Esophagus muscularis mucosa (tissue), 3 donors: ENCODE data around the gene ADCY9.

ENCODE experiments used
- POLR2A ChIP-seq: fragments of 450-650 bp; IDR thresholded peaks from one replicate; pipeline ENCODE4 v1.6.1; 2017; ENCODE audit warnings: antibody characterized with exemption, moderate library complexity, mild to moderate bottlenecking, low read depth
- POLR2AphosphoS5 ChIP-seq, 2 donors: sonication (generic); formaldehyde crosslinking; IDR thresholded peaks; one replicate each; pipeline ENCODE4 v1.6.1; 2017; ENCODE audit warnings: antibody characterized with exemption in 2 of 2
- TF ChIP-seq, protein P1 (sequence below), 3 experiments: fragments of 200-600 bp in 2 of 3; fragments of 450-650 bp in 1 of 3; sonication (generic) in 2 of 3; IDR thresholded peaks; one replicate each; pipeline ENCODE4 v1.5.1; 2017 to 2019; ENCODE audit warnings: antibody characterized with exemption in 3 of 3, mild to moderate bottlenecking in 2 of 3, moderate library complexity in 1 of 3

DNA sequence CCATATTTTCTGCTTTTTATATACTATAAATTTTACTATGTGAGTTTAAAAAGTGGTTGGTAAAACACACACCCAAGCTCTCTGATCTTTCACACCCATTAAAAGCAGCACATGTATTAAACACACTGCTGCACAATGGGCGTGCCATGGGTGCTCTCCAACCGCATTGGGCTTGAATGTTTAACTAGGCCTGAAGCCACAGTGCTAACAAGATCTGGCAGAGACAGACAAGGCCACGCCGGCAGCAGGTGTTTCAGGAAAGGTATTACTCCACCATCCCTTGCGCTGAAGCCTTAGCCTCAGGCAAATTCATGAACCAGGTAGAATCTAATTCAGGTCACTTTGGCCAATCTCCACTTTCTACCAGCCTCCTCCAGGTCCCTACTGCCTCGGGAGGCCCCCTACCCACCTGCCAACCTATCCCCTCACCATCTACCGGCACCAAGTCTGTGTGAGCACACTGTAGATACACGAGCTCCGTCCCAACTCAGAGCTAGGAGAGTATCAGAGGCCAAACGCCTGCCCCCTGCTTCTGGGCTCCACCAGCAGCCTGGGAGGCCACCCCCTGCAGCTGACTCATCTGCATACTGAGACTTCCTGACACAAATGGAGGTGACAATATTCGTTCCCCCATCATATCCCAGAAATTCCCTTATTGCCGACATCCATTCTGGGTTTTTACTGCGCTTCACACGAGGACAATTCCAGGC lies 95.0 kb downstream of the ADCY9 start:
- no peak for TF ChIP-seq POLR2A
- TF ChIP-seq, protein P1, sequence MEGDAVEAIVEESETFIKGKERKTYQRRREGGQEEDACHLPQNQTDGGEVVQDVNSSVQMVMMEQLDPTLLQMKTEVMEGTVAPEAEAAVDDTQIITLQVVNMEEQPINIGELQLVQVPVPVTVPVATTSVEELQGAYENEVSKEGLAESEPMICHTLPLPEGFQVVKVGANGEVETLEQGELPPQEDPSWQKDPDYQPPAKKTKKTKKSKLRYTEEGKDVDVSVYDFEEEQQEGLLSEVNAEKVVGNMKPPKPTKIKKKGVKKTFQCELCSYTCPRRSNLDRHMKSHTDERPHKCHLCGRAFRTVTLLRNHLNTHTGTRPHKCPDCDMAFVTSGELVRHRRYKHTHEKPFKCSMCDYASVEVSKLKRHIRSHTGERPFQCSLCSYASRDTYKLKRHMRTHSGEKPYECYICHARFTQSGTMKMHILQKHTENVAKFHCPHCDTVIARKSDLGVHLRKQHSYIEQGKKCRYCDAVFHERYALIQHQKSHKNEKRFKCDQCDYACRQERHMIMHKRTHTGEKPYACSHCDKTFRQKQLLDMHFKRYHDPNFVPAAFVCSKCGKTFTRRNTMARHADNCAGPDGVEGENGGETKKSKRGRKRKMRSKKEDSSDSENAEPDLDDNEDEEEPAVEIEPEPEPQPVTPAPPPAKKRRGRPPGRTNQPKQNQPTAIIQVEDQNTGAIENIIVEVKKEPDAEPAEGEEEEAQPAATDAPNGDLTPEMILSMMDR (IDR thresholded peaks at IDR 0.05) = no peak
- TF ChIP-seq POLR2AphosphoS5 (IDR thresholded peaks at IDR 0.05) = no peak
